K562 (cell line): ENCODE data around the gene TPM4. TPM values are rescaled to one million over a fixed set of nuclear protein-coding genes. Genes with fewer than 3 reads are reported as not detected.

Experiments used
- ATAC-seq: fragments of 200-7000 bp; cut with Tn5 transposase; 3 replicates; pipeline ENCODE4 v1.9.1; 2020; ENCODE audit warnings: moderate library complexity
- BruUV-seq: library from RNA; stranded (reverse); fragments of 400-500 nt; replicated peaks from 2 replicates; lab custom pipeline; 2021; lab: Mats Ljungman, UMichigan
- CTCF ChIA-PET: fragments of 300-600 bp; formaldehyde crosslinking; extraction: SDS; loops from one replicate; lab custom pipeline; 2021; ENCODE audit warnings: low intra/inter-chr PET ratio; lab: Yijun Ruan, JAX
- POLR2A ChIA-PET: fragments of 300-600, 350-650 bp; sonication (Branson Sonifier 250); formaldehyde crosslinking; extraction: SDS; loops from one replicate; lab custom pipeline; 2021; ENCODE audit warnings: antibody characterized with exemption, inconsistent platforms; lab: Yijun Ruan, JAX
- DNase-seq, 4 experiments: peaks; one replicate each; pipeline versions ENCODE4 v3.0.0 to v3.0.0-alpha.2; 2011 to 2018; ENCODE audit warnings: low spot score in 3 of 4, mixed read lengths in 3 of 4; ENCODE audit errors: extremely low read depth in 1 of 4
- FAIRE-seq: peaks from 2 replicates; lab custom pipeline; 2011; peaks lifted over from hg19 to GRCh38; lab: Jason Lieb, UNC
- H2AFZ ChIP-seq: 2 replicates; pipeline ENCODE4 v1.6.0; 2011; ENCODE audit warnings: low read depth, low read length, control low read depth, inconsistent platforms
- H3K27ac ChIP-seq: fragments of 200-600 bp; 3 replicates; pipeline ENCODE4 v1.8.0; 2011; ENCODE audit warnings: low read depth, mild to moderate bottlenecking, control low read depth, inconsistent platforms, low read length, moderate library complexity, mixed read lengths; ENCODE audit errors: extremely low read depth
- H3K27me3 ChIP-seq, 2 experiments: fragments of 300-600 bp in 1 of 2; 2 replicates in 1 of 2; 3 replicates in 1 of 2; pipeline versions ENCODE4 v1.6.0 to v1.8.0; 2011; ENCODE audit warnings: inconsistent platforms in 2 of 2, low read length in 2 of 2, mild to moderate bottlenecking in 1 of 2, mixed read lengths in 1 of 2, moderate library complexity in 1 of 2; ENCODE audit not compliant: control insufficient read depth in 2 of 2, insufficient read depth in 2 of 2
- H3K36me3 ChIP-seq: fragments of 300-600 bp; 3 replicates; pipeline ENCODE4 v1.8.0; 2011; ENCODE audit warnings: mild to moderate bottlenecking, low read length, inconsistent platforms; ENCODE audit not compliant: control insufficient read depth, insufficient read depth
- H3K4me1 ChIP-seq, 2 experiments: fragments of 200-600 bp in 1 of 2; replicated peaks in 1 of 2; 2 replicates in 1 of 2; 3 replicates in 1 of 2; pipeline versions ENCODE4 v1.5.1 to v1.8.0; 2011; ENCODE audit warnings: inconsistent platforms in 2 of 2, low read length in 2 of 2, mild to moderate bottlenecking in 1 of 2, mixed read lengths in 1 of 2, moderate library complexity in 1 of 2; ENCODE audit not compliant: control insufficient read depth in 2 of 2, insufficient read depth in 2 of 2
- H3K4me2 ChIP-seq: 2 replicates; pipeline ENCODE4 v1.6.1; 2011; ENCODE audit warnings: low read length, control low read depth, inconsistent platforms, mixed read lengths; ENCODE audit not compliant: insufficient read depth
- H3K4me3 ChIP-seq: fragments of 200-600 bp; sonication (generic), shearing (Covaris generic); 2 replicates; pipeline ENCODE4 v1.5.1; 2016; ENCODE audit warnings: control low read depth, inconsistent platforms
- H3K79me2 ChIP-seq: fragments of 200-600 bp; 3 replicates; pipeline ENCODE4 v1.8.0; 2011; ENCODE audit warnings: low read length, inconsistent platforms; ENCODE audit not compliant: control insufficient read depth, insufficient read depth
- H3K9ac ChIP-seq, 2 experiments: 2 replicates each; pipeline versions ENCODE4 v1.6.0 to v1.6.1; 2011; ENCODE audit warnings: low read depth in 2 of 2, low read length in 2 of 2, control low read depth in 1 of 2, inconsistent platforms in 1 of 2, mild to moderate bottlenecking in 1 of 2, mixed read lengths in 1 of 2; ENCODE audit not compliant: insufficient read depth in 1 of 2
- H3K9me1 ChIP-seq: one replicate; pipeline ENCODE4 v1.6.0; 2011; ENCODE audit warnings: inconsistent platforms, mild to moderate bottlenecking, low read length, moderate library complexity; ENCODE audit not compliant: control insufficient read depth, insufficient read depth
- H3K9me3 ChIP-seq: replicated peaks from 2 replicates; pipeline ENCODE4 v1.5.1; 2011; ENCODE audit warnings: low read depth, low read length, inconsistent platforms; ENCODE audit not compliant: control insufficient read depth, insufficient read depth
- H4K20me1 ChIP-seq: replicated peaks from 2 replicates; pipeline ENCODE4 v1.6.1; 2011; ENCODE audit warnings: low read length, inconsistent platforms, mixed read lengths; ENCODE audit not compliant: control insufficient read depth, insufficient read depth
- ARNT ChIP-seq, 2 experiments: fragments of 450-650 bp; IDR thresholded peaks; 2 replicates each; pipeline ENCODE4 v1.6.1; 2016; ENCODE audit warnings: mild to moderate bottlenecking in 1 of 2
- BACH1 ChIP-seq: fragments of 200-800 bp; sonication (Bioruptor generic); IDR thresholded peaks from 2 replicates; pipeline ENCODE4 v1.6.1; 2016; ENCODE audit warnings: missing genetic modification characterization, missing compliant biosample characterization
- BRD4 ChIP-seq: fragments of 200-600 bp; sonication (generic); IDR thresholded peaks from 2 replicates; pipeline ENCODE4 v1.6.1; 2017; ENCODE audit warnings: inconsistent platforms
- BRD9 ChIP-seq: fragments of 450-650 bp; IDR thresholded peaks from 2 replicates; pipeline ENCODE4 v1.6.1; 2018; ENCODE audit warnings: low read depth; ENCODE audit not compliant: partially characterized antibody
- ELF2 ChIP-seq: fragments of 250-450 bp; sonication (Bioruptor Pico); IDR thresholded peaks from 2 replicates; pipeline ENCODE4 v1.5.0; 2021; ENCODE audit warnings: mild to moderate bottlenecking
- ETV5 ChIP-seq: sonication (generic); formaldehyde crosslinking; IDR thresholded peaks from 2 replicates; pipeline ENCODE4 v1.4.0; 2020; ENCODE audit warnings: low read depth, mild to moderate bottlenecking, missing genetic modification reagents
- FOXP1 ChIP-seq: sonication (generic); formaldehyde crosslinking; IDR thresholded peaks from 2 replicates; pipeline ENCODE4 v1.8.0; 2022; ENCODE audit warnings: mild to moderate bottlenecking, missing genetic modification reagents
- HNRNPL ChIP-seq: fragments of 200-400 bp; formaldehyde crosslinking; IDR thresholded peaks from 2 replicates; pipeline ENCODE4 v1.6.1; 2017; ENCODE audit warnings: low read depth, mild to moderate bottlenecking, low read length
- NONO ChIP-seq, 2 experiments: fragments of 200-400 bp in 1 of 2; fragments of 450-650 bp in 1 of 2; formaldehyde crosslinking in 1 of 2; IDR thresholded peaks; 2 replicates each; pipeline ENCODE4 v1.6.1; 2017; ENCODE audit warnings: low read depth in 2 of 2, mild to moderate bottlenecking in 2 of 2, moderate library complexity in 2 of 2, low read length in 1 of 2
- TCF3 ChIP-seq: sonication (generic); formaldehyde crosslinking; IDR thresholded peaks from 2 replicates; pipeline ENCODE4 v1.4.0; 2020; ENCODE audit warnings: mild to moderate bottlenecking, missing genetic modification reagents
- TOE1 ChIP-seq, 2 experiments: fragments of 450-650 bp in 1 of 2; sonication (generic) in 1 of 2; formaldehyde crosslinking in 1 of 2; IDR thresholded peaks; 2 replicates each; pipeline versions ENCODE4 v1.7.1 to v1.8.0; 2016 to 2022; ENCODE audit warnings: borderline replicate concordance in 2 of 2, mild to moderate bottlenecking in 2 of 2, antibody characterized with exemption in 1 of 2, inconsistent platforms in 1 of 2, low read depth in 1 of 2, missing genetic modification reagents in 1 of 2, moderate library complexity in 1 of 2
- ZNF785 ChIP-seq: fragments of 250-450 bp; sonication (Bioruptor Pico); IDR thresholded peaks from 2 replicates; pipeline ENCODE4 v1.4.0; 2020; ENCODE audit warnings: mild to moderate bottlenecking
- ZZZ3 ChIP-seq: fragments of 450-650 bp; IDR thresholded peaks from 2 replicates; pipeline ENCODE4 v1.6.1; 2016; ENCODE audit warnings: antibody characterized with exemption, mild to moderate bottlenecking, moderate library complexity
- WGBS: fragments of 100-300 bp; shearing (Covaris generic); methylation state at CpG from one replicate; pipeline ENCODE4 v1.1.6; 2016; ENCODE audit warnings: low coverage, mixed read lengths; ENCODE audit not compliant: insufficient coverage; ENCODE audit errors: missing lambda C conversion rate; 5-methylcytosine and 5-hydroxymethylcytosine counted together
- in situ Hi-C: fragments of 300-500 bp; cut with MboI; formaldehyde crosslinking; loops from 4 replicates; pipeline ENCODE4 v1.15.0; 2018; ENCODE audit warnings: inconsistent platforms, mixed read lengths
- intact Hi-C: fragments of 100-400 bp; cut with micrococcal nuclease; formaldehyde crosslinking; loops from 2 replicates; pipeline ENCODE4 v1.14.2; 2022
- polyA plus RNA-seq, 8 experiments: library from polyadenylated mRNA; depleted of rRNA in 4 of 8; stranded (reverse) in 5 of 8; unstranded in 3 of 8; fragments of >200 nt; fragmentation: Nextera tagmentation in 2 of 8; fragmentation: Illumina TruSeq in 1 of 8; extraction: Ambion mirVana in 2 of 8; extraction: Trizol in 1 of 8; gene quantifications; 2 replicates each; pipeline versions ENCODE4 v1.2.1 to v1.2.3, GENCODE V29; 2011 to 2014; ENCODE audit warnings: inconsistent platforms in 1 of 8, missing spikeins in 1 of 8
- total RNA-seq, 7 experiments: library from RNA; depleted of rRNA in 6 of 7; stranded (reverse); fragments of >200 nt in 6 of 7; fragmentation: Illumina TruSeq in 2 of 7; extraction: Trizol in 2 of 7; gene quantifications; 2 replicates each; pipeline versions ENCODE4 v1.2.1 to v1.2.3, GENCODE V29; 2011 to 2021; ENCODE audit warnings: low replicate concordance in 1 of 7
- TF ChIP-seq, protein P1 (sequence below): fragments of 450-650 bp; formaldehyde crosslinking; conservative IDR thresholded peaks from 2 replicates; pipeline ENCODE4 v1.4.0; 2022; ENCODE audit warnings: mild to moderate bottlenecking, missing genetic modification characterization
- TF ChIP-seq, protein P2 (sequence below): IDR thresholded peaks from 2 replicates; pipeline ENCODE4 v1.6.1; 2011; ENCODE audit warnings: borderline replicate concordance, low read depth, mild to moderate bottlenecking, moderate library complexity, low read length; ENCODE audit not compliant: insufficient read depth, poor library complexity, severe bottlenecking

The TPM4 gene
- total and polyA plus RNA-seq, 9 of the 15 experiments (the other 6 are each of a cell fraction or from before 2014, with no cell fraction given): 28.1 to 111 (median 77.4) TPM

DNA sequence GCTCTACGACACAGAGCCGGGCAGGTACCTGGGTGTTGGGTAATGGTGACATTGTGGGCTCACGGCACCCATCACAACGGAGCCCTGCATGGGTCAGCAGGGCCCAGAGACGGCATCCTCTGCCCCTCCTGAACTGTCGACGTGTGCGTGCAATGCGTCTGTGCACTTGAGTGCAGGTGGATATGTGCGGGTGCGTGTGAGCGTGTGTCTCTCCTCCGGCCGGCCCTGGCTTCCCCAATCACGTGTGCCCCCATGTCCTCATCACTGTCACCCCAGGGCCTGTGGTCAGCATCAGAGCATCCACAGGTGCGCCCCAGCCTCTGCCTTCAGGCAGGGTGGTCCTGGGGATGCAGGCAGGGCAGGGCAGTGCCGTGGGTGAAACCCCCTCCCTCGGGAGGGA is 37.2 kb upstream of the TPM4 start:
- intact Hi-C loops (no loop called here), in situ Hi-C loops (no loop called here)
- Histone ChIP-seq H3K4me2 (no peak overlapping the region), H4K20me1 (no peaks in the 10 kb centered on the region; the same call in 1 of the 2 replicates), H3K27me3 (peaks cover 6 to 46% of the 10 kb centered on the region in 2 experiments; a peak in 3 of 5 replicates), H3K27ac (no peak overlapping the region), H3K9me1 (no peaks in the 10 kb centered on the region), H3K79me2 (no peaks in the 10 kb centered on the region), H3K4me3 (no peak overlapping the region), H3K36me3 (no peaks in the 10 kb centered on the region), H3K9me3 (no peaks in the 10 kb centered on the region), H3K9ac (no peak overlapping the region), H3K4me1 (peaks cover 0 to 16% of the 10 kb centered on the region in 2 experiments; a peak in 3 of 5 replicates), H2AFZ (no peak overlapping the region)
- FAIRE-seq (no peak), ATAC-seq (no peak), DNase-seq (no peak)
- POLR2A ChIA-PET: no interaction called here
- TF ChIP-seq HNRNPL (no peak), FOXP1 (no peak), TCF3 (no peak), NONO (IDR thresholded peaks at IDR 0.05; ENCODE audit: low read depth in 2 of 2, low read length in 1 of 2) (no peak), BRD4 (no peak), BACH1 (no peak), ZNF785 (CRISPR knock-in tag) (no peak), BRD9 (no peak), ZZZ3 (no peak), ETV5 (CRISPR knock-in tag) (no peak), ARNT (IDR thresholded peaks at IDR 0.05) (no peak), ELF2 (CRISPR knock-in tag) (no peak), TOE1 (IDR thresholded peaks at IDR 0.05; ENCODE audit: borderline replicate concordance) (no peak), TOE1 (CRISPR knock-in tag; IDR thresholded peaks at IDR 0.05; ENCODE audit: borderline replicate concordance, low read depth) (no peak)
- TF ChIP-seq, protein P1, sequence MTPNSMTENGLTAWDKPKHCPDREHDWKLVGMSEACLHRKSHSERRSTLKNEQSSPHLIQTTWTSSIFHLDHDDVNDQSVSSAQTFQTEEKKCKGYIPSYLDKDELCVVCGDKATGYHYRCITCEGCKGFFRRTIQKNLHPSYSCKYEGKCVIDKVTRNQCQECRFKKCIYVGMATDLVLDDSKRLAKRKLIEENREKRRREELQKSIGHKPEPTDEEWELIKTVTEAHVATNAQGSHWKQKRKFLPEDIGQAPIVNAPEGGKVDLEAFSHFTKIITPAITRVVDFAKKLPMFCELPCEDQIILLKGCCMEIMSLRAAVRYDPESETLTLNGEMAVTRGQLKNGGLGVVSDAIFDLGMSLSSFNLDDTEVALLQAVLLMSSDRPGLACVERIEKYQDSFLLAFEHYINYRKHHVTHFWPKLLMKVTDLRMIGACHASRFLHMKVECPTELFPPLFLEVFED: no peak
- TF ChIP-seq, protein P2, sequence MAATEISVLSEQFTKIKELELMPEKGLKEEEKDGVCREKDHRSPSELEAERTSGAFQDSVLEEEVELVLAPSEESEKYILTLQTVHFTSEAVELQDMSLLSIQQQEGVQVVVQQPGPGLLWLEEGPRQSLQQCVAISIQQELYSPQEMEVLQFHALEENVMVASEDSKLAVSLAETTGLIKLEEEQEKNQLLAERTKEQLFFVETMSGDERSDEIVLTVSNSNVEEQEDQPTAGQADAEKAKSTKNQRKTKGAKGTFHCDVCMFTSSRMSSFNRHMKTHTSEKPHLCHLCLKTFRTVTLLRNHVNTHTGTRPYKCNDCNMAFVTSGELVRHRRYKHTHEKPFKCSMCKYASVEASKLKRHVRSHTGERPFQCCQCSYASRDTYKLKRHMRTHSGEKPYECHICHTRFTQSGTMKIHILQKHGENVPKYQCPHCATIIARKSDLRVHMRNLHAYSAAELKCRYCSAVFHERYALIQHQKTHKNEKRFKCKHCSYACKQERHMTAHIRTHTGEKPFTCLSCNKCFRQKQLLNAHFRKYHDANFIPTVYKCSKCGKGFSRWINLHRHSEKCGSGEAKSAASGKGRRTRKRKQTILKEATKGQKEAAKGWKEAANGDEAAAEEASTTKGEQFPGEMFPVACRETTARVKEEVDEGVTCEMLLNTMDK: no peak
- BruUV-seq: no TSS peak
- CTCF ChIA-PET: no interaction called here
- 9% methylated on average over 17 of the region's 18 CpGs for WGBS
